Measurements from ENCODE around the gene ZGPAT. TPM values are rescaled to one million over a fixed set of nuclear protein-coding genes. Genes with fewer than 3 reads are reported as not detected.

The ZGPAT gene
- total and polyA plus RNA-seq, 10 of the 15 experiments (the other 5 are each of a cell fraction or from before 2014, with no cell fraction given): 0.58 to 52.9 (median 18.0) TPM

DNA sequence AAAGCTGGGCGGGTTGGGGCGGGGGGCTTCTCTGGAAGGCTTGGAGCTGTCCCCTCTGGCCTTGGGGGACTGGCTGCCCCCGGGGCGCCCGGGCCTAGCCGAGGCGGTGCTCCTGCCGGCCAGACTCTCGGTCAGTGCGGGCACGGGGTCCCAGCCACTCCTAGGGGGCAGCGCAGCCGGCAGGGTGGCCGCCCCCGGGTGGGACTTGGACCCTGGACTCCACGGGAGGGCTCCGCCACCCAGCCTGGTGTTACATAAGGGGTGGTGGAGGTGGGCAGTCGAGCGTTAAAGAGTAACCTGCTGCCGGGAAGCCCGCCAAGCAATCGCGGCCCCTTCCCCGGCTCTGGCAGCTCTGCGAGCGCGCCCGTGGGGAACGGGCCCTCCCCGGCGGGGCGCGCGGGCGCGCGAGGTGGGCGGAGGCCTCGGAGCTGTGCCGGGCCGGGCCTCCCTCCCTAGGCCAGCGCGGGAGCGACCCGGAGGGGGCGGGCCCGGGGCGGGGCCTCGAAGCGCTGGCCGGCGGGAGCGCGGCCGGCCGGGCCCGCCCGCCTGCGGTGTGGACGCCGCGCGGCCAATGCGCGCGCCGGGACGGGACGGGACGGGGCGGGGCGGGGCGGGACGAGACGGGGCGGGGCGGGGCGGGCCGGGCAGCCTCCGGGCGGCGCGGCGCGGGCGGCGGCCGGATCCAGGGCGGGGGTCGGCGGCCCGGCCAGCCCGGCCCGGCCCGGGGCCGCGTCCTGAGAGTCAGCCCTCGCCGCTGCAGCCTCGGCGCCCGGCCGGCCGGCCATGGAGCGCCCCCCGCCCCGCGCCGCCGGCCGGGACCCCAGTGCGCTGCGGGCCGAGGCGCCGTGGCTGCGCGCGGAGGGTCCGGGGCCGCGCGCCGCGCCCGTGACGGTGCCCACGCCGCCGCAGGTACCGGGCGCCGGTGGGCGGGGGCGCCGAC, 31.6 kb downstream of the ZGPAT start, which contains the start of gene SLC2A4RG (continued):
- TF ChIP-seq, protein P1, sequence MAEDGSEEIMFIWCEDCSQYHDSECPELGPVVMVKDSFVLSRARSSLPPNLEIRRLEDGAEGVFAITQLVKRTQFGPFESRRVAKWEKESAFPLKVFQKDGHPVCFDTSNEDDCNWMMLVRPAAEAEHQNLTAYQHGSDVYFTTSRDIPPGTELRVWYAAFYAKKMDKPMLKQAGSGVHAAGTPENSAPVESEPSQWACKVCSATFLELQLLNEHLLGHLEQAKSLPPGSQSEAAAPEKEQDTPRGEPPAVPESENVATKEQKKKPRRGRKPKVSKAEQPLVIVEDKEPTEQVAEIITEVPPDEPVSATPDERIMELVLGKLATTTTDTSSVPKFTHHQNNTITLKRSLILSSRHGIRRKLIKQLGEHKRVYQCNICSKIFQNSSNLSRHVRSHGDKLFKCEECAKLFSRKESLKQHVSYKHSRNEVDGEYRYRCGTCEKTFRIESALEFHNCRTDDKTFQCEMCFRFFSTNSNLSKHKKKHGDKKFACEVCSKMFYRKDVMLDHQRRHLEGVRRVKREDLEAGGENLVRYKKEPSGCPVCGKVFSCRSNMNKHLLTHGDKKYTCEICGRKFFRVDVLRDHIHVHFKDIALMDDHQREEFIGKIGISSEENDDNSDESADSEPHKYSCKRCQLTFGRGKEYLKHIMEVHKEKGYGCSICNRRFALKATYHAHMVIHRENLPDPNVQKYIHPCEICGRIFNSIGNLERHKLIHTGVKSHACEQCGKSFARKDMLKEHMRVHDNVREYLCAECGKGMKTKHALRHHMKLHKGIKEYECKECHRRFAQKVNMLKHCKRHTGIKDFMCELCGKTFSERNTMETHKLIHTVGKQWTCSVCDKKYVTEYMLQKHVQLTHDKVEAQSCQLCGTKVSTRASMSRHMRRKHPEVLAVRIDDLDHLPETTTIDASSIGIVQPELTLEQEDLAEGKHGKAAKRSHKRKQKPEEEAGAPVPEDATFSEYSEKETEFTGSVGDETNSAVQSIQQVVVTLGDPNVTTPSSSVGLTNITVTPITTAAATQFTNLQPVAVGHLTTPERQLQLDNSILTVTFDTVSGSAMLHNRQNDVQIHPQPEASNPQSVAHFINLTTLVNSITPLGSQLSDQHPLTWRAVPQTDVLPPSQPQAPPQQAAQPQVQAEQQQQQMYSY (CRISPR knock-in tag; IDR thresholded peaks at IDR 0.05): no peak
- TF ChIP-seq HCFC1 (IDR thresholded peaks at IDR 0.05; ENCODE audit: low read length): no peak
- TF ChIP-seq SUPT20H (IDR thresholded peaks at IDR 0.05; ENCODE audit: borderline replicate concordance, control insufficient read depth, low read depth, low read length): no peak
- TF ChIP-seq, protein P2, sequence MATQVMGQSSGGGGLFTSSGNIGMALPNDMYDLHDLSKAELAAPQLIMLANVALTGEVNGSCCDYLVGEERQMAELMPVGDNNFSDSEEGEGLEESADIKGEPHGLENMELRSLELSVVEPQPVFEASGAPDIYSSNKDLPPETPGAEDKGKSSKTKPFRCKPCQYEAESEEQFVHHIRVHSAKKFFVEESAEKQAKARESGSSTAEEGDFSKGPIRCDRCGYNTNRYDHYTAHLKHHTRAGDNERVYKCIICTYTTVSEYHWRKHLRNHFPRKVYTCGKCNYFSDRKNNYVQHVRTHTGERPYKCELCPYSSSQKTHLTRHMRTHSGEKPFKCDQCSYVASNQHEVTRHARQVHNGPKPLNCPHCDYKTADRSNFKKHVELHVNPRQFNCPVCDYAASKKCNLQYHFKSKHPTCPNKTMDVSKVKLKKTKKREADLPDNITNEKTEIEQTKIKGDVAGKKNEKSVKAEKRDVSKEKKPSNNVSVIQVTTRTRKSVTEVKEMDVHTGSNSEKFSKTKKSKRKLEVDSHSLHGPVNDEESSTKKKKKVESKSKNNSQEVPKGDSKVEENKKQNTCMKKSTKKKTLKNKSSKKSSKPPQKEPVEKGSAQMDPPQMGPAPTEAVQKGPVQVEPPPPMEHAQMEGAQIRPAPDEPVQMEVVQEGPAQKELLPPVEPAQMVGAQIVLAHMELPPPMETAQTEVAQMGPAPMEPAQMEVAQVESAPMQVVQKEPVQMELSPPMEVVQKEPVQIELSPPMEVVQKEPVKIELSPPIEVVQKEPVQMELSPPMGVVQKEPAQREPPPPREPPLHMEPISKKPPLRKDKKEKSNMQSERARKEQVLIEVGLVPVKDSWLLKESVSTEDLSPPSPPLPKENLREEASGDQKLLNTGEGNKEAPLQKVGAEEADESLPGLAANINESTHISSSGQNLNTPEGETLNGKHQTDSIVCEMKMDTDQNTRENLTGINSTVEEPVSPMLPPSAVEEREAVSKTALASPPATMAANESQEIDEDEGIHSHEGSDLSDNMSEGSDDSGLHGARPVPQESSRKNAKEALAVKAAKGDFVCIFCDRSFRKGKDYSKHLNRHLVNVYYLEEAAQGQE (IDR thresholded peaks at IDR 0.05; ENCODE audit: low read depth, low read length): no peak
- TF ChIP-seq, protein P3, sequence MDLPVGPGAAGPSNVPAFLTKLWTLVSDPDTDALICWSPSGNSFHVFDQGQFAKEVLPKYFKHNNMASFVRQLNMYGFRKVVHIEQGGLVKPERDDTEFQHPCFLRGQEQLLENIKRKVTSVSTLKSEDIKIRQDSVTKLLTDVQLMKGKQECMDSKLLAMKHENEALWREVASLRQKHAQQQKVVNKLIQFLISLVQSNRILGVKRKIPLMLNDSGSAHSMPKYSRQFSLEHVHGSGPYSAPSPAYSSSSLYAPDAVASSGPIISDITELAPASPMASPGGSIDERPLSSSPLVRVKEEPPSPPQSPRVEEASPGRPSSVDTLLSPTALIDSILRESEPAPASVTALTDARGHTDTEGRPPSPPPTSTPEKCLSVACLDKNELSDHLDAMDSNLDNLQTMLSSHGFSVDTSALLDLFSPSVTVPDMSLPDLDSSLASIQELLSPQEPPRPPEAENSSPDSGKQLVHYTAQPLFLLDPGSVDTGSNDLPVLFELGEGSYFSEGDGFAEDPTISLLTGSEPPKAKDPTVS (IDR thresholded peaks at IDR 0.05; ENCODE audit: low read depth, low read length): no peak
- TF ChIP-seq NFIC (IDR thresholded peaks at IDR 0.05; ENCODE audit: low read depth, low read length): no peak
- TF ChIP-seq IKZF2 (IDR thresholded peaks at IDR 0.05): no peak
- peak in 1 of 2 experiments; percentile 47; a peak in 1 of 4 replicates for TF ChIP-seq BHLHE40 (IDR thresholded peaks at IDR 0.05; ENCODE audit: borderline replicate concordance in 1 of 2, low read depth in 2 of 2, low read length in 1 of 2)
- no peak for TF ChIP-seq BCL11A (IDR thresholded peaks at IDR 0.05; ENCODE audit: low read depth, low read length)
- no peak for TF ChIP-seq EGR1 (IDR thresholded peaks at IDR 0.05; ENCODE audit: borderline replicate concordance in 1 of 2, low read depth in 2 of 2, low read length in 2 of 2)
- no peak for TF ChIP-seq NFYB (IDR thresholded peaks at IDR 0.05; ENCODE audit: insufficient read depth, low read depth, low read length)
- 0 out of 2 replicates have a peak, but pooled peaks have one; percentile 23 for TF ChIP-seq DPF2 (IDR thresholded peaks at IDR 0.05)
- peak; percentile 68; the same call in 1 of the 2 replicates for TF ChIP-seq LARP7 (IDR thresholded peaks at IDR 0.05)
- no peak for TF ChIP-seq HDGF (IDR thresholded peaks at IDR 0.05)
- TF ChIP-seq KAT2A (conservative IDR thresholded peaks at IDR 0.05; ENCODE audit: control insufficient read depth, low read depth, low read length): no peak

Measured in GM12878 (cell line).